ENCODE measurements around the gene CPNE5. TPM values are rescaled to one million over a fixed set of nuclear protein-coding genes. Genes with fewer than 3 reads are reported as not detected.

The CPNE5 gene
- total RNA-seq, 3 donors from 2014 or later: 0.26 to 0.52 (median 0.28) TPM

DNA sequence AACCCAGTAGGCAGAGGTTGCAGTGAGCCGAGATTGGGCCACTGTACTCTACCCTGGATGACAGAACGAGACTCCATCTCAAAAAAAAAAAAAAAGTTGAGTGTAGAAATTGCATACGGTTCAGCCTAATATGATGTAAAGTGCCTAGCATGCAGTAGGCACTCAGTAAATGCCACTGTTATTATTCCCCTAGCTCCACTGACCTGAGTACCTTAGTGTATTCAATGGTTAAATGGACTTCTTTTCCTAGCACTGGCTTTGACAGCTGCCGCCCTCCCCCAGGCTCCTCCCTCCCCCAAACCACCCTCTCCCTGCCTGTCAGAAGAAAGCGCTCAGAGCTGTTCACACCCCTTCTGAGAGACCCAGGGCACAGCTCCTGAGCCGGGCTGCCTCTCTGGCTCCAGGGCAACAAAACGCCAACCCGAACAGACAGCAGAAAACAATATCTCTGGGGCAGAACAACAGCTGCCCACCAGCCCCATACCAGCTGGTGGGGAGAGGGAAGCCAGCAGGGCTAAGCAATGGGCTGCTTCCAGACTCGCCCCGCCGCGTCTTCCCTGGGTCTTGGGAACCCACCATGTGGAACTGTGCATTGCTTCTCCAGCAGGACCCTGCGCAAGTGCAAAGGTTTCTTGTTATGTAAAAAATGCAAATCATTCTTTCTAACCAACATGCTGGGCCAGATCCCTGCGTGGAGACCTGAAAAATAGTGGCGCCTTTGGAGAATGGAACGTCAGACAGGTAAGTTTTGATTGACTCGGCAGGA lies 4.5 kb downstream of the CPNE5 start:
- H3K4me3 Mint-ChIP-seq: no peak overlapping the region
- H3K27me3 Mint-ChIP-seq (ENCODE audit: low read depth): peaks cover 18% of the 10 kb centered on the region
- DNase-seq (no peak), ATAC-seq (no peak)
- no peaks in the 10 kb centered on the region for H3K36me3 Mint-ChIP-seq (ENCODE audit: insufficient read depth)
- no peaks in the 10 kb centered on the region for H3K9me3 Mint-ChIP-seq
- H3K4me1 Mint-ChIP-seq (ENCODE audit: low read depth): peaks cover 4% of the 10 kb centered on the region

DNA sequence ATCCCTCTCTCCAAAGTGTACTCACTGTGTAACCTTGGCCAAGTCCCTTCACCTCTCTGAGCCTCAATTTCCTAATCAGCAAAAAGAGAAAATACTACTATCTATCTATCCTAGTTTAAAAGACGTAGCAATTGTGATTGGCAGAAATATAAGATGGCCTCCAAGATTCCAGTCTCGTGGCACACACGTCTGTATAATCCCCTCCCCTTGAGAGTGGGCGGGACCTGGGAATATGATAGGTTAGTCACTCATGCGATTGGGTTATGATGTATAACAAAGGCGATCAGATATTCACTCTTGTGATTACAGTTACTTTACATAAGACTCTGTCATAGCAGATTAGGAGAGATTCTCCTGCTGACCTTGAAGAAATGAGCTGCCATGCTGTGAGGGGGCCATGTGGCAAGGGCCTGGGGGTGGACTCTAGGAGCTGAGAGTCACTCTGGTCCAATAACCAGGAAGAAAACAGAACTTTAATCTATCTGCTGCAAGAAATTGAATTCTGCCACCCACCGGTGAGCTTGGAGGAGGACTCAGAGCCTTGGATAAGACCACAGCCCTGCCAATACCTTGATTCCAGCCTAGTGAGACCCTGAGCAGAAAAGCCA lies 6.0 kb downstream of the CPNE5 start:
- H3K36me3 Mint-ChIP-seq (ENCODE audit: insufficient read depth): no peaks in the 10 kb centered on the region
- no peak overlapping the region for H3K4me3 Mint-ChIP-seq
- H3K9me3 Mint-ChIP-seq: no peaks in the 10 kb centered on the region
- DNase-seq (no peak), ATAC-seq (no peak)
- H3K27me3 Mint-ChIP-seq (ENCODE audit: low read depth): peaks cover 11% of the 10 kb centered on the region
- H3K4me1 Mint-ChIP-seq (ENCODE audit: low read depth): no peaks in the 10 kb centered on the region

DNA sequence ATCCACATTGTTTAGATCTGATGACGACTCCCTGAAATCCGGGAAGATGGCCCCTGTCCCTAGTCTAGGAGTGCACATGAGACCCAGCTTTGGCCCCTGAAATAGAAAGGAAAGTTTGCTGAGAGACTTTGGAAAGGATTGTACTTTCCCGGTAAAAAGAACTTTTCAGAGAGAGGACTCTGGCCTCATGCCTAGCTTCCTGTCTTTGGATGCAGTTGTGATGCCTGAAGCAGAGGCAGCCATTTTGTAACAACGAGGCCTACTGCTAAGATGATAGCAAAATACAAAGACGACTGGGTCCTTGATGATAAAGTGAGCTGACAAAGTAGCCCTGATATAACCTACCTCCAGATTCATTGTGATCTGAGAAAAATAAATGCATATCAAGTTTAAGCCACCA lies 6.9 kb downstream of the CPNE5 start:
- Mint-ChIP-seq H3K9me3 (no peaks in the 10 kb centered on the region), H3K36me3 (ENCODE audit: insufficient read depth) (no peaks in the 10 kb centered on the region), H3K4me1 (ENCODE audit: low read depth) (peaks cover 3% of the 10 kb centered on the region), H3K27me3 (ENCODE audit: low read depth) (peaks cover under 1% of the 10 kb centered on the region), H3K4me3 (no peak overlapping the region)
- ATAC-seq (no peak), DNase-seq (no peak)

DNA sequence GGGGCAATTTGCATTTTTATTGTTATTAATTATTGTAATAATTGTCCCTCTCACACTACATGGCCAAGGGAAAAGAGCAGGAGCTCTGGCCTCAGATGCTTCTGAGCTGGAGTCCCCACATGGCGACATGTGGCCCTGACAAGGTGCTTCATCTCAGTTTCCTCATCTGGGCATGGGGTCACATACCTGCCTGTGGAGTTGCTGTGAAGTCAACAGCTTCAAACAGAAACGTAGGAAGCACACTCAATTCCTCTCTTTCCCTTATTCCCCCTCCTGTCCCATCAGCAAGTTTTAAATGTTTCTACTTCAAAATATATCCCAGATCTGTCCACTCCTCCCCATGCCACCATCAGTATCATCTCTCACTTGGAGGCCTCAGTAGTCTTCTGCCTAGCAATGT lies 8.7 kb downstream of the CPNE5 start:
- DNase-seq: no peak
- H3K4me1 Mint-ChIP-seq (ENCODE audit: low read depth): peaks cover 4% of the 10 kb centered on the region
- no peaks in the 10 kb centered on the region for H3K27me3 Mint-ChIP-seq (ENCODE audit: low read depth)
- ATAC-seq: no peak
- H3K9me3 Mint-ChIP-seq: no peaks in the 10 kb centered on the region
- H3K36me3 Mint-ChIP-seq (ENCODE audit: insufficient read depth): no peaks in the 10 kb centered on the region
- H3K4me3 Mint-ChIP-seq: no peak overlapping the region

DNA sequence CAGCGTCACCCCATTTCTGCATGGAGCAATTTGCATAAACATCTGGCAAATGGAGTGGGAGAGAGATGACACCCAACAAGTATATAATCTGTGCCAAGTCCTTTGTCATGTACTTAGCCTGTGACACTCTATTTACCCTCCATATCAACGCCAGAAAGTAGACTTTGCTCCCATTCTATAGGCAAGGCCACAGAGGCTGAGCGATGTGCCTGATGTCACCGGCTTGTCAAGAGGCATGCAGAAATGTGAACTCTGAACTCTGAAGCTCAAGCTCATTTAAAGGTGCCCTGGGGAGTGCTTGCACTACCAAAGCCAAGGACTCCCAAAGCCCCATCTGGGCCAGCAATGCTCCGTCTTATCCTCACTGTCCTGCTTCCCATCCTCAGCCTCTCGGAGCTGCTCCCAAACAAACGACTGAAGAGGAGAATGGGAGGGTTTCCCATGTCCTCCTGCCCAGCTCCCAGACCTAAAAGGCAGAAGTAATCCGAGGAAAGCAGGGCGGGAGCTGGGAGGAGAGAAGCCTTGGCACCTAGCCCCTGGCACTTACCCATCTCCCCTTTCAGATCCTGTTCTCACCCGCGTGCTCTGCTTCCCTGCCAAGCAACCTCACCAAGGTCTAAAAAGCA lies 9.2 kb downstream of the CPNE5 start:
- H3K4me3 Mint-ChIP-seq: no peak overlapping the region
- H3K4me1 Mint-ChIP-seq (ENCODE audit: low read depth): peaks cover 4% of the 10 kb centered on the region
- no peaks in the 10 kb centered on the region for H3K9me3 Mint-ChIP-seq
- ATAC-seq (no peak), DNase-seq (no peak)
- no peaks in the 10 kb centered on the region for H3K27me3 Mint-ChIP-seq (ENCODE audit: low read depth)
- H3K36me3 Mint-ChIP-seq (ENCODE audit: insufficient read depth): no peaks in the 10 kb centered on the region

DNA sequence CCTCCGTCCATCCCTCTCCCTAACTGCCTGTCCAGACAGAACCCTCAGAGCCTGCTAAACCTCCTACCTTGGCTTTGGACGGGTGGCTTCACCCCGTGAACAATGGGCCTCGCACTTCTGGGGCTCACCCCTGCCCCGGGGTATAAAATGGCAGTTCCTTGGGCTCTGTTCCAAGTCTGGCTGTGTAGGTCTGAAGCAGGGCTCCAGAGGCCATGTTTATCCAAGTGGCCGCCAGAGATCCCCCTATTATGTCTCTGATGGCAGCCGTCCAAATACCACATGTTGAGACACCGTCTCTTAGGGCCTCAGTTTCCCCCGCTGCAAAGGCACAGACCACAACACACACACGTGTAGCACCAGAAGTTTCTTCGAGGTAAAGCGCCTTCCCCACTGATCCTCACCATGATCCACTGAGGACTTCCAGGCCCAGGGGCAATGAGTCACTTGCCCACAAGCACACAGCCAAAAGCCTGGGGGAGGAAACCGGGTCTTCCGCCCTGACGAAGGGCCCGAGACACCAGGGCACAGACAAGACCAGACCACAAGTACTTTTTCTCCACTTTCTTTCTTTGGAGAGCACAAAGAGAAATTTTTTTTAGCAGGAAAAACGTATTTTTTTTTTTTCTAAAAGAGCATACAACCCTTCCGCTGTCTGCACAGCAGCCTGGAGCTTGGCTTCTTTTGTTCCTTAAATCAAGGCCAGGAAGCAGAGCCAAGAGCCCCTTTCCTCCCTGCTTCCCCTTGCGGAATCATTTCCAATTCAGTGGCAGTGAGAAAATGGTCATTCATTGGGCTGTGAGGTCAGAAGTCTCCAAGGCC lies 11.8 kb downstream of the CPNE5 start:
- ATAC-seq (peak; percentile 55 to 58), DNase-seq (no peak)
- Mint-ChIP-seq H3K36me3 (ENCODE audit: insufficient read depth) (no peaks in the 10 kb centered on the region), H3K9me3 (no peaks in the 10 kb centered on the region), H3K4me1 (ENCODE audit: low read depth) (peaks cover 4% of the 10 kb centered on the region), H3K27me3 (ENCODE audit: low read depth) (no peaks in the 10 kb centered on the region), H3K4me3 (no peak overlapping the region)

DNA sequence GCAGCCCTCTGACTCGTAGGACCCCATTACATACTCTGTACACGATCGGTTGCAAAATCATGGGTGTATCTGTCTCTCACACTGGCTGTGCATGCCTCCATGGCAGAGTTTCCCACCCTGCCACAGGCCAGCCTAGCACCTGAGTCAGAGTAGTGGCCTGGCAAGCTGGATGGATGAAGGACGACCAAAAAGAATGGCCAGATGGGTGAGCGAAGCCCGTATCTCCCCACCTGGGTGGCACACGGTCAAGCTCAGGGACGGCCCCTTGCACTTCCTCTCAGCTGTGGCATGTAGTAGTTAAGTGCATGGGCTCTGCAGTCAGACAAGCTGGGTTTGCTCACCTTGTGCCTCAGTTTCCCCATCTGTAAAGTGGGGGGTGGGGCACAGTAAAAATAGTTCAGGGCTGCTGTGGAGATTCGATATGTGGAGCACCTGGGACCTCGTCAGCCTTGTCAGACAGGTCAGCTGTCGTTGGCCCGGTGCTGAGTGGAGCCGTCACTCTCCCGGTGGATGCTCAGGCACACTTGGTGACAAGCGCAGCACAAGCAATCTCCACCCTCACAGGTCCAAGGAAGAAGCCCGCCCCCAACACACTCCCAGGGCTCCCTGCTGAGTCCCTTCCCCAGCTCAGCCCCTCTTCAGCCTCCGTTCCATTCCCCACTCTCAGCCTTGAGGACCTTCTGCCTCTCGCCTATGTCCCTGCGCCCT lies 12.6 kb downstream of the CPNE5 start:
- DNase-seq (no peak), ATAC-seq (no peak)
- no peaks in the 10 kb centered on the region for H3K9me3 Mint-ChIP-seq
- H3K27me3 Mint-ChIP-seq (ENCODE audit: low read depth): no peaks in the 10 kb centered on the region
- H3K4me3 Mint-ChIP-seq: no peak overlapping the region
- H3K4me1 Mint-ChIP-seq (ENCODE audit: low read depth): peaks cover 4% of the 10 kb centered on the region
- no peaks in the 10 kb centered on the region for H3K36me3 Mint-ChIP-seq (ENCODE audit: insufficient read depth)

DNA sequence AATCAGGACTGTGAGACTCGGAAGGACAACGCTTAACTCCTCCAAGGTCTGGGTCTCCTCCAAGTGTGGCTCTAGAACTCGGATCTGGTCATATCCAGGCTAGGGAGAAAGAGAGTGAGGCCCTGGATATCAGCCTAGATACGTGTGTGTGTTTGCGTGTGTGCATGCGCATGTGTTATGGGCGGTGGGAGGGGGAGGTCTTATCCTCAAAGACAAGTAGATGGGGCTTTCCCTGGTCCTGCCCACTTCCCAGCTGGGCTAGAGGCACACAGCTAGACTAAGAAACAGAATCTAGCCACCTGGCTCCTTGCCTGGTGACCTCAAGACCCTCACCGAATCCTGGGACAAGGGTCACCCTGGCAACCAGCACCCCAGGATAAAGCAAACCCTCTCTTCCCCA lies 13.2 kb downstream of the CPNE5 start:
- peaks cover 4% of the 10 kb centered on the region for H3K4me1 Mint-ChIP-seq (ENCODE audit: low read depth)

DNA sequence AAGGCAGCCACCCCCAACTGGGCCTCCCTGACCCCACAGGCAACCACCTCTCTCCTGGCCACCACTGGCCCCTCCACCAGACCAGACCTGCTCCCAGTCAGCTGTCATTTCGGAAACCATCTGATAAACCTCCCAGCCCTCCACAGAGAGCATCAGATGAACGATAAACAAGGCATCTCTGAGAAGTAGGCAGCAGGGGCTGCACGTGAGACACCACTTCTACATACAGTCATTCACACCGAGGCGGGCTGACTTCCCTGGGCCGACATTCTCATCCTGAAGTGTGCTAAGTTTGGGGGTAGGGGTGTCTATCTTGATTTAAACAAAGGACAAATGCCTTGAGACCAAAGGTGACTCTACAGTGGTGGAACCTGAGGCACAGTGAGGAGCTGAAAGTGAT lies 13.8 kb downstream of the CPNE5 start:
- DNase-seq (no peak), ATAC-seq (no peak)
- H3K27me3 Mint-ChIP-seq (ENCODE audit: low read depth): no peaks in the 10 kb centered on the region
- no peak overlapping the region for H3K4me3 Mint-ChIP-seq
- peaks cover 4% of the 10 kb centered on the region for H3K4me1 Mint-ChIP-seq (ENCODE audit: low read depth)
- H3K36me3 Mint-ChIP-seq (ENCODE audit: insufficient read depth): no peaks in the 10 kb centered on the region
- H3K9me3 Mint-ChIP-seq: no peaks in the 10 kb centered on the region

More for the DNA sequence above, 13.2 kb downstream of the CPNE5 start:
- Mint-ChIP-seq H3K36me3 (ENCODE audit: insufficient read depth) (no peaks in the 10 kb centered on the region), H3K27me3 (ENCODE audit: low read depth) (no peaks in the 10 kb centered on the region), H3K9me3 (no peaks in the 10 kb centered on the region), H3K4me3 (no peak overlapping the region)
- ATAC-seq (no peak), DNase-seq (no peak)

DNA sequence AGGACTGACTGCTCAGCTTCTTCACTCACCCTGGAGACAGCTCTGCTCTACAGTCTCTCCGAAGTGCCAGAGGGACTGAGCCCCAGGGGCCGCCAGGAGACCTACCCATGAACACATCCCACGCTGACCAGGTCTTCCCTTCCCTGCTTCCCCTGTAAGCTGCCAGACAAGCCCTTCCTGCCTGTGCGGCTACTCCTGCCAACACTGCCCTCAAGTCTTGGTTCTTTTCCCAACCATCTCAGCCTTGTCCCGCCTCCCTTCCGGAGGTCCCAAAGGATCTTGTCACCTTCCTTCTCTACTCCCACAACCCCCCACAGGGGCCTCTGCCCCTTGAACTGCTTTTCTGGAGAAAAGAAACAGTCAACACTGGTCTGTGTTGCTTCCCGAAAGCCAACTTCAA lies 15.0 kb downstream of the CPNE5 start:
- H3K27me3 Mint-ChIP-seq (ENCODE audit: low read depth): no peaks in the 10 kb centered on the region
- ATAC-seq (no peak), DNase-seq (no peak)
- H3K9me3 Mint-ChIP-seq: no peaks in the 10 kb centered on the region
- H3K36me3 Mint-ChIP-seq (ENCODE audit: insufficient read depth): no peaks in the 10 kb centered on the region
- H3K4me3 Mint-ChIP-seq: no peak overlapping the region
- H3K4me1 Mint-ChIP-seq (ENCODE audit: low read depth): peaks cover 4% of the 10 kb centered on the region

DNA sequence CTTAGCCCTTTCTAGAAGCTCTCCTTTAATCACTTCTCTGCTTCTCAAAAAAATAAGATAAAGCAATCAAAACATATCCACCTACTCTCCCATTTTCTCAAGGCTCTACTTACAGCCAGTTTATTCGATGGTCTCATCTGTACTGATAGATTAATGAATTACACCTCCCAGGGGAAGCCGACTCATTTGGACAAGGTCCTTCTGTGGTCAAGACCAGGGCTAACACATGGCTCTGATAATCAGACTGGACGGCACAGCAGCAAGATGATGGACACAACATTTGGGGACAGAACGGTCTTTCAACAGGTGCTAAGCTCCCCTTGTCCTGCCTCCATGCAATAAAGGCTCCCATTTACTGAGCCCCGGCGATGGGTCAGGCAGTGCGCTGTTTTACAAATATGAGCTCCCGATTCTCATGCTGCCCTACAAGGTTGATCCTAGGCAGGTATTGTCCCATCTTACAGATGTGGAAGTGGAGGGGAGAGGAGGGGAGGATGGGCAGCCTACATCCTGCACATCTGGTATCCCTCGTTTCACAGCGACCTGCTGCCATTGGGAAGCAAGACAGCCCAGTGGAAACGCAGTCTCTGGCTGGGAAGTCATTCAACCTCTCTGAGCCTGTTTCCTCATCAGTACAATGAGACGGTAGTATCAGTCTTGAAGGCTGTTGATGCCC lies 15.7 kb downstream of the CPNE5 start:
- H3K9me3 Mint-ChIP-seq: no peaks in the 10 kb centered on the region
- no peaks in the 10 kb centered on the region for H3K27me3 Mint-ChIP-seq (ENCODE audit: low read depth)
- ATAC-seq (no peak), DNase-seq (no peak)
- H3K36me3 Mint-ChIP-seq (ENCODE audit: insufficient read depth): no peaks in the 10 kb centered on the region
- H3K4me3 Mint-ChIP-seq: no peak overlapping the region
- H3K4me1 Mint-ChIP-seq (ENCODE audit: low read depth): peaks cover 4% of the 10 kb centered on the region

DNA sequence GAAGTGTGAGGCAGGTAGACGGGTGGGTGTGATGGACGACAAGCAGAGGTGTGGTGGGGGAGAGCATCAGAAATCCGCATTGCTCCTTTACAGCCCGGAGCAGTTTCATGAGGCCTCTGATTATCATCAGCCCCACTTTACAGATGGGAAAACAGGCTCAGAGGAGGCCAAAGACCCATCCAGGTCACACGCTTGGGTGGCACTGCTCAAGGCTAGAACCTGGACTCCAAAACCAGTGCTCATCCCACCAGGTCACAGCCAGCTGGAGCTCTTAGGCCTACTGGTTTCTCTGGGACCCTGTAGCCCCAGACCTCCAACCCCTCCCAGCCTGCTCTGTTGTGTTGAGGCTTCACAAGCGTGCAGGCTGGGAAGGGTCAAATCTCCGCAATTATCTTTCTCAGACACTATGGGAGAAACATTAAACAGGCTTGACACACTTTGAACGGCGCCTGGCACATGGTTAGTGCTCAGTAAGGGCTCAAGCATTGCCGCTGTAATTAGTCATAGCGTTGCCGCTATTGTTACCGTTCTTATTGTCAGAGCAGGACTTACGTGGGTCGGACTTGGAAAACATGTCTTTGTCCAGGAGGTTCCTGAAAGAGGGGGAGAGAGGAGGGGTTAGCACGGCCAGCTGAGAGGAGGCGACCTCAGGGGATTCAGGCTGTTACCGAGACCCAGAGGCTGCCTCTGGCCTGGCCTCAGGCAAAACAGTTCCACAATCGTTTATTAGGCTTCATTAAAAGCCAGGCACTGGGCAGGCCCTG lies 16.6 kb downstream of the CPNE5 start:
- Mint-ChIP-seq H3K9me3 (no peaks in the 10 kb centered on the region), H3K4me1 (ENCODE audit: low read depth) (peaks cover 4% of the 10 kb centered on the region), H3K27me3 (ENCODE audit: low read depth) (no peaks in the 10 kb centered on the region), H3K4me3 (no peak overlapping the region), H3K36me3 (ENCODE audit: insufficient read depth) (no peaks in the 10 kb centered on the region)
- no peak for DNase-seq
- ATAC-seq: no peak

Data from activated T-cell treated with anti-CD3 and anti-CD28 coated beads, Interleukin-2, amount 50 U/mL, for 4 hours (primary cell).